HG02970 (cell line): ENCODE data around the gene CEP83.
"Not testable (repeated sequence)": the region's sequence is repeated elsewhere in the genome, so short reads cannot be mapped to it uniquely, and the experiment has no call there.

Experiments
- ATAC-seq: cut with Tn5 transposase; IDR thresholded peaks from one replicate; pipeline ENCODE4 v1.9.1; 2021; ENCODE audit warnings: mild to moderate bottlenecking, moderate library complexity, moderate number of reproducible peaks; ENCODE audit not compliant: unreplicated experiment, low FRiP score

The CEP83 gene

GRCh38 chr12:94459728-94460615, at the start of gene CEP83:
TSS of gene CEP83 (minus strand) at chr12:94459867. CDS start at chr12:94412490, 47,377 bp downstream.
- ATAC-seq, result peak; percentile 95

- no peak for ATAC-seq
Measured at GRCh38 chr12:94509317-94509716, 49.6 kb upstream of the CEP83 start.

- no peak for ATAC-seq
Measured at GRCh38 chr12:94507455-94507854, 47.8 kb upstream of the CEP83 start.

DNA sequence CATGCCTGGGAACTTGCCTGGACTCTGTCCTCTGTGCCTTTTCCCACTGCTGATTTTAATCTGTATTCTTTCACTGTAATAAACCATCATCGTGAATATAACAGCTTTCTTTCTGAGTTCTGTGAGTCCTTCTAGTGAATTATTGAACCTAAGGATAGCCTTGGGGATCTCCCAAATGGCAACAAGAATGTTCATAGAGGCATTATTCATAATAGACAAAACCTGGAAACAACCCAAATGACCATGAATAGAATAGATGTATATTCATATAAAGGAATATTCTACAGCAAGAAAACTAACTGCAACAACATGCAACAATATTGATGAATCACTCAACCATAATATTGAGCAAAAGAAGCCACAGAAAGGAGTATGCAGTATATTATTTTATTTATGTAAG, 44.7 kb upstream of the CEP83 start:
- ATAC-seq, result no peak

DNA sequence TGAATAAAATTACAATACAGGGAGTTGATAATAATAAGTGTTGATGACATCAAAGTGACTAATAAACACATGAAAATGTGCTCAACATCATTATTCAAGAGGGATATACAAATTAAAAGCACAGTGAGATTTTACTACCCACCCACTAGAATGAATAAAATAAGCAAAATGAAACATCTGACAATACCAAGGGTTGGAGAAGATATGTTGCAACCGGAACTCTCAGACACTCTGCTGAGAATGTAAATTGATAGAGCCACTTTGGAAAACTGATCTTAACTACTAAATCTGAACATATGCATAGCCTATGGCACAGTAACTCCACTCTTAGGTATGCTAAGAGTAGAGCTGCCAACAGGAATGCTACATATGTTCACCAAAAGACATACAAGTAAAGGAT, 44.0 kb upstream of the CEP83 start:
- no peak for ATAC-seq

DNA sequence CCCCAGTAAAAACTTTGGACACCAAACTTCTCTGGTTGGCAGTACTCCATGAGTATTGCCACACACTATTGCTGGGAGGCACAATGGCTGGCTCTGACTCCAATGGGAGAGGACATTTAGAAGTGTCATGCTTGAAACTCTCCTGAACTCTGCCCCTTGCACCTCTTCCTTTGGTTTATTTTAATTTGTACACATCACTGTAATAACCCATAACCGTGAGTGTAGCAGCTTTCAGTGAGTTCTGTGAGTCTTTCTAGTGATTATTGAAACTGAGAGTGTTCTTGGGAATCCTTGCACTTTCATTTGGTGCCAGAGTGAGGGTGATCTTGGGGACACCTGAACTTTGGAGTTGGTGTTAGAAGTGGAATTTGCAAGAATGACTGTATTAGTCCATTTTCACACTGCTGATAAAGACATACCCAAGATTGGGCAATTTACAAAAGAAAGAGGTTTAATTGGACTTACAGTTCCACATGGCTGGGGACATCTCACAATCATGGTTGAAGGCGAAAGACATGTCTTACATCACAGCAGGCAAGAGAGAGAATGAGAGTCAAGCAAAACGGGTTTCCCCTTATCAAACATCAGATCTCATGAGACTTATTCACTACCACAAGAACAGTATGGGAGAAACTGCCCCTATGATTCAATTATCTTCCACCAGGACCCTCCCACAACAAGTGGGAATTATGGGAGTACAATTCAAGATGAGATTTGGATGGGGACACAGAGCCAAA, 41.3 kb upstream of the CEP83 start:
- no peak for ATAC-seq

DNA sequence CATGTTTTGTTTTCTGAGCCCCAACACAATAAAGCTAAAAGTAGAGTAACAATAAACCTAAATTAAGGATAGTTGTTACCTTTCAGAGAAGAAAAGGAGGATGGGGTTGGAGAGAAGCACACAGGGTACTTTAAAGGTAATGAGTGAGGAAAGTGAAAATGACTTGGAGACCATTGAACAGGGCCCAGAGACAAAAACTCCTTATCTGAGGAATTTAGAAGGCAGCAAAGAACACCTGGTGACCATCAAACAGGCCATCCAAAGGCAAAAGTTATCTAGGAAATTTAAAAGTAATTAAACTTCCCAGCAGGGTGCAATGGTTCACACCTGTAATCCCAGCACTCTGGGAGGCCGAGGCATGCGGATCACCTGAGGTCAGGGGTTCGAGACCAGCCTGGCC, 39.0 kb upstream of the CEP83 start:
- ATAC-seq, result no peak

GRCh38 chr12:94498073-94498472, 38.4 kb upstream of the CEP83 start:
- ATAC-seq, result no peak

DNA sequence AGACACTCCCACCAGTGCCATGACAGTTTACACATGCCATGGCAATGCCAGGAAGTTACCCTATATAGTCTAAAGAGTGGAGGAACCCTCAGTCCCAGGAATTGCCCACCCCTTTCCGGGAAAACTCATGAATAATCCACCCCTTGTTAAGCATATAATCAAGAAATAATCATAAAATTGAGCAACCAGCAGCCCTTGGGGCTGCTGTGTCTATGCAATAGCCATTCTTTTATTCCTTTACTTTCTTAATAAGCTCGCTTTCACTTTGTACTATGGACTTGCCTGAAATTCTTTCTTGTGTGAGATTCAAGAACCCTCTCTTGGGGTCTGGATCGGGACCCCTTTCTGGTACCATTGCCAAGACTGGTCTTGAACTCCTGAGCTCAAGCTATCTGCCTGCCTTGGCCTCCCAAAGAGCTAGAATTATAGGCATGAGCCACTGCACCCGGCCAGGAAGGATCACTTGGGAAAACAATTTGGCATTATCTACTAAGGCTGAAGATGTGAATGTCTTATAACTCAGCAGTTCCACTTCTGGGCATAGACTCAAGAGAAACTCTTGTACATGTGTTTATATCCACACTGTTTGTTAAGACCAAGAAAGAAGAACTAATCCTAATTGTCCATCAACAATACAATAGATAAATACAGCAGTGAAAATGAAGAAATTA, 35.9 kb upstream of the CEP83 start:
- ATAC-seq, result no peak

DNA sequence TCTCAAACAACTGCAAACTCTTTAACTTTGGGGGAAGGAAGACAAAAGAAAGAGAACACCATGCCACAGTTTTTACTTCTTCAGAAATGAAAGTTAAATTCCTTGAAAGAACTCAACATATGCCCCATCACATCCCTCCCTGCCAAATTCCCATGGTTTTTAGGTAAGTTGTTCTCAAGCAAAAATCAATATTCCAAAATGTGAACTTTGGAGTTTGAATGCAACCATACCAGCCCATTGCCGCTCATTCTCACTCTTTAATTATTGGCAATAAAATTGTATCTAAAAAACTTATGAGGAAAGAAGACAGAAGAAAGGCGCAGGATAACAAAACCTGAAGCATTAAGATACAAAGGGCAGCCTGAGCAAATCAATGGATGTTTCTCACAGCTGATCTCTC, 31.8 kb upstream of the CEP83 start:
- ATAC-seq, result no peak

- ATAC-seq, result peak; percentile 74
Measured at GRCh38 chr12:94488463-94488862, 28.8 kb upstream of the CEP83 start.

GRCh38 chr12:94481734-94482133, 22.1 kb upstream of the CEP83 start:
- no peak for ATAC-seq

DNA sequence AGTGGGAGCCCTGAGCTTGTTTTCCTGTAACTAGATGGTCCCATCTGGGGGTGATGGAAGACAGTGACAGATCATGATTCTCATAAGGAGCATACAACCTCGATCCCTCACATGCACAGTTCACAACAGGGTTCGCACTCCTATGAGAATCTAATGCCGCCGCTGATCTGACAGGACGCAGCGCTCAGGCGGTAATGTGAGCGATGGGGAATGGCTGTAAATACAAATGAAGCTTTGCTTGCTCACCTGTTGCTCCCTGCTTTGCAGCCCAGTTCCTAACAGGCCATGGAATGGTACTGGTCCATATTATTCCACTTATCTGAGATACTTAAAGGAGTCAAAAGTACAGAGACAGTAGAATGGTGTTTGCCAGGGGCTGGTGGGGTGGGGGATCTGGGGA, 9.9 kb upstream of the CEP83 start:
- no peak for ATAC-seq

- ATAC-seq, result no peak
Measured at GRCh38 chr12:94460616-94460959, 921 bp upstream of the CEP83 start.

- peak; percentile 35 for ATAC-seq
Measured at GRCh38 chr12:94458877-94459727, 565 bp downstream of the CEP83 start.

GRCh38 chr12:94457311-94457710, 2.4 kb downstream of the CEP83 start:
- ATAC-seq, result no peak

GRCh38 chr12:94454318-94454717, 5.3 kb downstream of the CEP83 start:
- not testable (repeated sequence) for ATAC-seq

- ATAC-seq, result no peak
Measured at GRCh38 chr12:94445662-94446061, 14.0 kb downstream of the CEP83 start.

- ATAC-seq, result no peak
Measured at GRCh38 chr12:94437303-94437702, 22.4 kb downstream of the CEP83 start.

DNA sequence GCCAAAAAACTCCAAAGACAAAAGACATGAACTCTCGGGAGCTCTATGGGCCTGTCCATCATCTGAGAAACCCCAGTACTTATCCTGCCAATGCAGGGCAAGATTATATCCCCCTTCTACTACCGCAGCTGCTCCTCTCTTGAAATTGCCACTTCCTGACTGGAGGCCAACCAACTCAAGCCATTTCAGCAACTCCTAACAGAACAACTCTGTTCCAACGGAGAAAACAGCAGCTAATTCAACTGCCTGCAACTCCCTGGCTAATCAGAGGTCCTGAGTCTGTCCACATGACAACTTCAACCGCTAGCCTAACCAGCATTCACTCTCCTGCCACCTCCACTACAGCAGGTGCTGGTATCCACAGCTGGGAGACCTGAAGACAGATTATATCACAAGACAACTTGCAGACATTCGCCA, 24.1 kb downstream of the CEP83 start:
- no peak for ATAC-seq
